ENCODE data around the gene RNF38. TPM values are rescaled to one million over a fixed set of nuclear protein-coding genes. Genes with fewer than 3 reads are reported as not detected.

The RNF38 gene
- polyA plus RNA-seq, 1 of the 3 experiments (the other 2 are of a cell fraction) = 9.5 TPM

DNA sequence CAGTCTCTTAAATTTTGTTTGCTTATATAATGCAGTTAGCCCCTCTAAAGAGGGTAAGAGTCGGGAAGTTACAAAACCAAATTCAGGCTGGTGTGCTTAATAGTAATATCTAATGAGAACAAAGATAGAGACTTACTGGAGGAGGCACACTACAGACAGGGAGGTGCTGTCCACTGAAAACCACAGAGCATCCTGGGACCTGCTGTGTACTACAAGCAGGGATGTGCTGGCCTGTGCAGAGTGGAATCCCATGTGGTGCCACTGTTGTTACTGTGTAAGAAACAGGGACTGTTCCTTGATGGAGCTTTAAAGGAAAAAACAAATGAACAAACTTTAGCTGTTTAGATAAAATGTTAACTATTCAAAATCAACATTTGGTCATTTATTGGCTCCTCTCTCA, 42.4 kb downstream of the RNF38 start:
- H3K9me3 ChIP-seq = no peaks in the 10 kb centered on the region
- H3K79me2 ChIP-seq (ENCODE audit: insufficient read depth) = peaks cover 37% of the 10 kb centered on the region
- H3K4me3 ChIP-seq (ENCODE audit: low read depth in 2 of 2, low read length in 1 of 2) = no peak overlapping the region
- POLR2A ChIA-PET = no interaction called here
- H3K9ac ChIP-seq = no peak overlapping the region
- H3K27me3 ChIP-seq (ENCODE audit: insufficient read depth) = no peaks in the 10 kb centered on the region
- peaks cover 3% of the 10 kb centered on the region for H4K20me1 ChIP-seq (ENCODE audit: insufficient read depth)
- DNase-seq = no peak
- peaks cover 54 to 74% of the 10 kb centered on the region in 2 experiments for H3K36me3 ChIP-seq (replicated peaks in 1 of 2; ENCODE audit: control insufficient read depth in 1 of 2, insufficient read depth in 2 of 2, low read length in 1 of 2)
- H3K4me1 ChIP-seq (ENCODE audit: control insufficient read depth in 1 of 2, insufficient read depth in 2 of 2, low read depth in 1 of 2, low read length in 1 of 2) = no peaks in the 10 kb centered on the region
- no peak overlapping the region for H2AFZ ChIP-seq (ENCODE audit: low read depth)
- TF ChIP-seq MXI1 (IDR thresholded peaks at IDR 0.05; ENCODE audit: low read depth, low read length) = no peak
- TF ChIP-seq JUND (IDR thresholded peaks at IDR 0.05) = no peak
- no peak for TF ChIP-seq EP300 (IDR thresholded peaks at IDR 0.05; ENCODE audit: borderline replicate concordance in 1 of 2, low read depth in 1 of 2, low read length in 1 of 2)
- no peak for TF ChIP-seq NRF1 (IDR thresholded peaks at IDR 0.05; ENCODE audit: low read depth, low read length)
- TF ChIP-seq RAD21 (IDR thresholded peaks at IDR 0.05; ENCODE audit: low read length) = no peak
- no peak for TF ChIP-seq FOXJ3 (CRISPR knock-in tag; IDR thresholded peaks at IDR 0.05)
- no peak for TF ChIP-seq SIN3A (IDR thresholded peaks at IDR 0.05; ENCODE audit: borderline replicate concordance, low read depth, low read length)
- TF ChIP-seq TAF1 (IDR thresholded peaks at IDR 0.05; ENCODE audit: borderline replicate concordance, low read depth, low read length) = no peak
- no peak for TF ChIP-seq RCOR1 (IDR thresholded peaks at IDR 0.05; ENCODE audit: low read length)
- no peak for TF ChIP-seq RFX5 (IDR thresholded peaks at IDR 0.05; ENCODE audit: low read length)
- no peak for TF ChIP-seq EZH2phosphoT487 (IDR thresholded peaks at IDR 0.05; ENCODE audit: borderline replicate concordance, low read depth)
- no peak for TF ChIP-seq FOXM1 (IDR thresholded peaks at IDR 0.05; ENCODE audit: low read depth)
- TF ChIP-seq TEAD4 (IDR thresholded peaks at IDR 0.05; ENCODE audit: borderline replicate concordance, insufficient read depth) = no peak
- no peak for TF ChIP-seq USF1 (IDR thresholded peaks at IDR 0.05; ENCODE audit: borderline replicate concordance, low read depth)
- 93% methylated on average over 1 of the region's 1 CpG for WGBS (ENCODE audit: low lambda C conversion rate)
- CTCF ChIA-PET = interaction anchor here (0.6 to 1.9 kb wide), 4 partner anchors 10 to 53 kb away, joined by 3 to 7 read pairs (median 4); no protein-coding TSS in a partner anchor
- H3F3A ChIP-seq (replicated peaks; ENCODE audit: insufficient read depth) = peaks cover 10% of the 10 kb centered on the region
- H3K9me2 ChIP-seq = no peaks in the 10 kb centered on the region
- H3K4me2 ChIP-seq = no peak overlapping the region
- H3K27ac ChIP-seq (ENCODE audit: low read depth in 2 of 2, low read length in 1 of 2) = no peak overlapping the region

GRCh38 chr9:36346569-36346968, 53.5 kb downstream of the RNF38 start:
- Histone ChIP-seq H3K27ac (ENCODE audit: low read depth in 2 of 2, low read length in 1 of 2) (no peak overlapping the region), H3K4me1 (ENCODE audit: control insufficient read depth in 1 of 2, insufficient read depth in 2 of 2, low read depth in 1 of 2, low read length in 1 of 2) (no peaks in the 10 kb centered on the region), H3F3A (replicated peaks; ENCODE audit: insufficient read depth) (peaks cover 15% of the 10 kb centered on the region), H3K27me3 (ENCODE audit: insufficient read depth) (no peaks in the 10 kb centered on the region), H3K9me2 (no peaks in the 10 kb centered on the region), H3K4me2 (no peak overlapping the region), H3K9me3 (no peaks in the 10 kb centered on the region), H3K79me2 (ENCODE audit: insufficient read depth) (no peaks in the 10 kb centered on the region; the same call in 1 of the 2 replicates), H3K36me3 (replicated peaks in 1 of 2; ENCODE audit: control insufficient read depth in 1 of 2, insufficient read depth in 2 of 2, low read length in 1 of 2) (peaks cover 75 to 84% of the 10 kb centered on the region in 2 experiments), H2AFZ (ENCODE audit: low read depth) (no peak overlapping the region), H3K4me3 (ENCODE audit: low read depth in 2 of 2, low read length in 1 of 2) (no peak overlapping the region), H4K20me1 (ENCODE audit: insufficient read depth) (no peaks in the 10 kb centered on the region), H3K9ac (no peak overlapping the region)
- WGBS (ENCODE audit: low lambda C conversion rate) = 96% methylated on average over 3 of the region's 3 CpGs
- no peak for DNase-seq
- CTCF ChIA-PET = no interaction called here
- POLR2A ChIA-PET = no interaction called here
- no peak for TF ChIP-seq NFIC (IDR thresholded peaks at IDR 0.05; ENCODE audit: borderline replicate concordance)
- TF ChIP-seq, protein P1, sequence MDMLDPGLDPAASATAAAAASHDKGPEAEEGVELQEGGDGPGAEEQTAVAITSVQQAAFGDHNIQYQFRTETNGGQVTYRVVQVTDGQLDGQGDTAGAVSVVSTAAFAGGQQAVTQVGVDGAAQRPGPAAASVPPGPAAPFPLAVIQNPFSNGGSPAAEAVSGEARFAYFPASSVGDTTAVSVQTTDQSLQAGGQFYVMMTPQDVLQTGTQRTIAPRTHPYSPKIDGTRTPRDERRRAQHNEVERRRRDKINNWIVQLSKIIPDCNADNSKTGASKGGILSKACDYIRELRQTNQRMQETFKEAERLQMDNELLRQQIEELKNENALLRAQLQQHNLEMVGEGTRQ (IDR thresholded peaks at IDR 0.05; ENCODE audit: borderline replicate concordance, low read depth, low read length) = no peak
- no peak for TF ChIP-seq RXRA (IDR thresholded peaks at IDR 0.05; ENCODE audit: borderline replicate concordance, low read depth)
- no peak for TF ChIP-seq PBX3 (IDR thresholded peaks at IDR 0.05)
- TF ChIP-seq, protein P2, sequence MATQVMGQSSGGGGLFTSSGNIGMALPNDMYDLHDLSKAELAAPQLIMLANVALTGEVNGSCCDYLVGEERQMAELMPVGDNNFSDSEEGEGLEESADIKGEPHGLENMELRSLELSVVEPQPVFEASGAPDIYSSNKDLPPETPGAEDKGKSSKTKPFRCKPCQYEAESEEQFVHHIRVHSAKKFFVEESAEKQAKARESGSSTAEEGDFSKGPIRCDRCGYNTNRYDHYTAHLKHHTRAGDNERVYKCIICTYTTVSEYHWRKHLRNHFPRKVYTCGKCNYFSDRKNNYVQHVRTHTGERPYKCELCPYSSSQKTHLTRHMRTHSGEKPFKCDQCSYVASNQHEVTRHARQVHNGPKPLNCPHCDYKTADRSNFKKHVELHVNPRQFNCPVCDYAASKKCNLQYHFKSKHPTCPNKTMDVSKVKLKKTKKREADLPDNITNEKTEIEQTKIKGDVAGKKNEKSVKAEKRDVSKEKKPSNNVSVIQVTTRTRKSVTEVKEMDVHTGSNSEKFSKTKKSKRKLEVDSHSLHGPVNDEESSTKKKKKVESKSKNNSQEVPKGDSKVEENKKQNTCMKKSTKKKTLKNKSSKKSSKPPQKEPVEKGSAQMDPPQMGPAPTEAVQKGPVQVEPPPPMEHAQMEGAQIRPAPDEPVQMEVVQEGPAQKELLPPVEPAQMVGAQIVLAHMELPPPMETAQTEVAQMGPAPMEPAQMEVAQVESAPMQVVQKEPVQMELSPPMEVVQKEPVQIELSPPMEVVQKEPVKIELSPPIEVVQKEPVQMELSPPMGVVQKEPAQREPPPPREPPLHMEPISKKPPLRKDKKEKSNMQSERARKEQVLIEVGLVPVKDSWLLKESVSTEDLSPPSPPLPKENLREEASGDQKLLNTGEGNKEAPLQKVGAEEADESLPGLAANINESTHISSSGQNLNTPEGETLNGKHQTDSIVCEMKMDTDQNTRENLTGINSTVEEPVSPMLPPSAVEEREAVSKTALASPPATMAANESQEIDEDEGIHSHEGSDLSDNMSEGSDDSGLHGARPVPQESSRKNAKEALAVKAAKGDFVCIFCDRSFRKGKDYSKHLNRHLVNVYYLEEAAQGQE (IDR thresholded peaks at IDR 0.05; ENCODE audit: low read depth, low read length) = no peak
- TF ChIP-seq YY1 (IDR thresholded peaks at IDR 0.05; ENCODE audit: low read depth) = no peak
- no peak for TF ChIP-seq FOXM1 (IDR thresholded peaks at IDR 0.05; ENCODE audit: low read depth)
- TF ChIP-seq SIN3A (IDR thresholded peaks at IDR 0.05; ENCODE audit: borderline replicate concordance, low read depth, low read length) = no peak
- TF ChIP-seq GABPA (IDR thresholded peaks at IDR 0.05; ENCODE audit: low read depth) = no peak
- TF ChIP-seq, protein P3, sequence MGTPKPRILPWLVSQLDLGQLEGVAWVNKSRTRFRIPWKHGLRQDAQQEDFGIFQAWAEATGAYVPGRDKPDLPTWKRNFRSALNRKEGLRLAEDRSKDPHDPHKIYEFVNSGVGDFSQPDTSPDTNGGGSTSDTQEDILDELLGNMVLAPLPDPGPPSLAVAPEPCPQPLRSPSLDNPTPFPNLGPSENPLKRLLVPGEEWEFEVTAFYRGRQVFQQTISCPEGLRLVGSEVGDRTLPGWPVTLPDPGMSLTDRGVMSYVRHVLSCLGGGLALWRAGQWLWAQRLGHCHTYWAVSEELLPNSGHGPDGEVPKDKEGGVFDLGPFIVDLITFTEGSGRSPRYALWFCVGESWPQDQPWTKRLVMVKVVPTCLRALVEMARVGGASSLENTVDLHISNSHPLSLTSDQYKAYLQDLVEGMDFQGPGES (IDR thresholded peaks at IDR 0.05; ENCODE audit: low read depth, low read length) = no peak
